ENCODE results near the gene WASL. TPM values are rescaled to one million over a fixed set of nuclear protein-coding genes. Genes with fewer than 3 reads are reported as not detected.

Gene WASL
- total RNA-seq, 1 experiment from 2014 or later: 34.4 TPM

DNA sequence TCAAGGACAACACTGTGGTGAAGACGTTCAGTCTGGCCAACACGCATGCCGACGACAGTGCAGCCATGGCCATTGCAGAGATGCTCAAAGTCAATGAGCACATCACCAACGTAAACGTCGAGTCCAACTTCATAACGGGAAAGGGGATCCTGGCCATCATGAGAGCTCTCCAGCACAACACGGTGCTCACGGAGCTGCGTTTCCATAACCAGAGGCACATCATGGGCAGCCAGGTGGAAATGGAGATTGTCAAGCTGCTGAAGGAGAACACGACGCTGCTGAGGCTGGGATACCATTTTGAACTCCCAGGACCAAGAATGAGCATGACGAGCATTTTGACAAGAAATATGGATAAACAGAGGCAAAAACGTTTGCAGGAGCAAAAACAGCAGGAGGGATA lies 86.5 kb downstream of the WASL start:
- H3K27ac Mint-ChIP-seq: no peak overlapping the region
- peaks cover 21% of the 10 kb centered on the region for H3K4me1 Mint-ChIP-seq
- ChIA-PET CTCF (interaction anchor here (0.8 to 1.5 kb wide), 5 partner anchors 18 to 87 kb away, joined by 3 to 5 read pairs (median 3); no protein-coding TSS in a partner anchor), POLR2A (no interaction called here)
- TF ChIP-seq EMX1 (CRISPR knock-in tag; IDR thresholded peaks at IDR 0.05) (no peak), ZNF121 (CRISPR knock-in tag; IDR thresholded peaks at IDR 0.05) (no peak), CTCF (IDR thresholded peaks at IDR 0.05) (no peak), FOXK1 (CRISPR knock-in tag; IDR thresholded peaks at IDR 0.05) (no peak), JAZF1 (CRISPR knock-in tag; IDR thresholded peaks at IDR 0.05) (no peak), ZNF671 (CRISPR knock-in tag; IDR thresholded peaks at IDR 0.05) (no peak), CDX4 (CRISPR knock-in tag; IDR thresholded peaks at IDR 0.05; ENCODE audit: borderline replicate concordance) (no peak), GTF2I (CRISPR knock-in tag; conservative IDR thresholded peaks at IDR 0.05) (no peak), TP53 (CRISPR knock-in tag; IDR thresholded peaks at IDR 0.05) (no peak), CBFB (CRISPR knock-in tag; IDR thresholded peaks at IDR 0.05; ENCODE audit: low read depth) (no peak), ZBTB21 (CRISPR knock-in tag; IDR thresholded peaks at IDR 0.05; ENCODE audit: borderline replicate concordance) (no peak), SP1 (CRISPR knock-in tag; conservative IDR thresholded peaks at IDR 0.05) (no peak), ZNF219 (CRISPR knock-in tag; IDR thresholded peaks at IDR 0.05; ENCODE audit: borderline replicate concordance) (no peak), NR2C2 (CRISPR knock-in tag; IDR thresholded peaks at IDR 0.05) (no peak), PRRX2 (CRISPR knock-in tag; IDR thresholded peaks at IDR 0.05) (no peak)
- TF ChIP-seq, protein P1, sequence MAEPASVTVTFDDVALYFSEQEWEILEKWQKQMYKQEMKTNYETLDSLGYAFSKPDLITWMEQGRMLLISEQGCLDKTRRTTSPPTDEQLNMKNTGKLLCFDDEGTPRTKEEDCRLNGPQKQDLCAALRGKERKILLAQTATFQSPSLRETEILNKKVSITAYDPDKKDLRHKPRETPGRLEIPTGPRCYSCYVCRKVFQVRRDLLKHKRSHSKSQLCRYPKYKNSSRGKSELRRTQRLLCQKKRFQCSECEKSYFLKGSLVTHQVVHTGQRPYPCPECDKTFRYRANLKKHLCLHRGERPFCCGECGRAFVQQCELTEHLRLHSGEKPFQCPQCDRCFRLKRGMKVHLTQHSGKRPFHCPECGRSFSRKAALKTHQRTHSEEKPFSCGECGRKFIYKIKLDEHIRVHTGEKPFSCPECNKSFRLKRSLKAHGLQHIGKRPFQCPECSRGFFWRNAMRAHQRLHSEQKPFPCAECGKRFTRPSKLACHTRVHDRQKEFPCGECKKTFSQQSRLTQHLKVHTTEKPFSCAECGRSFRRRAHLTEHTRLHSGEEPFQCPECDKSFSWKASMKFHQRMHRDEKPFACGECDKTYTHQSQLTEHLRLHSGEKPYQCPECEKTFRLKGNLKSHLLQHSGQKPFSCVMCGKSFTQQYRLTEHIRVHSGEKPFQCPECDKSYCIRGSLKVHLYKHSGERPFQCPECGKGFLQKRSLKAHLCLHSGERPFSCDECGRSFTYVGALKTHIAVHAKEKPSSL (CRISPR knock-in tag; conservative IDR thresholded peaks at IDR 0.05): no peak
- TF ChIP-seq, protein P2, sequence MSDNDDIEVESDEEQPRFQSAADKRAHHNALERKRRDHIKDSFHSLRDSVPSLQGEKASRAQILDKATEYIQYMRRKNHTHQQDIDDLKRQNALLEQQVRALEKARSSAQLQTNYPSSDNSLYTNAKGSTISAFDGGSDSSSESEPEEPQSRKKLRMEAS (CRISPR knock-in tag; IDR thresholded peaks at IDR 0.05): no peak
- H3K4me3 Mint-ChIP-seq: no peak overlapping the region
- no peaks in the 10 kb centered on the region; the same call in 1 of the 2 replicates for H3K27me3 Mint-ChIP-seq (ENCODE audit: low read depth)
- ATAC-seq (no peak), DNase-seq (ENCODE audit: low spot score) (no peak)
- no peaks in the 10 kb centered on the region for H3K36me3 Mint-ChIP-seq
- H3K9me3 Mint-ChIP-seq: peaks cover 8% of the 10 kb centered on the region; the same call in 1 of the 2 replicates

DNA sequence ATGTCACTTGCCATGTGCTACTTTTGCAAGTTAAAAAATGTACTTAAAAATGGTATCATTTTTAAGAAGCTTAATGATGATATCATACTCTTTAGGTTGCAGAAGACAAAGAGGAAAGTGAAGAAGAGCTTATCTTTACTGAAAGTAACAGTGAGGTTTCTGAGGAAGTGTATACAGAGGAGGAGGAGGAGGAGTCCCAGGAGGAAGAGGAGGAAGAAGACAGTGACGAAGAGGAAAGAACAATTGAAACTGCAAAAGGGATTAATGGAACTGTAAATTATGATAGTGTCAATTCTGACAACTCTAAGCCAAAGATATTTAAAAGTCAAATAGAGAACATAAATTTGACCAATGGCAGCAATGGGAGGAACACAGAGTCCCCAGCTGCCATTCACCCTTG lies 87.0 kb downstream of the WASL start:
- ChIA-PET CTCF (interaction anchor here (1.3 to 1.8 kb wide), 3 partner anchors 21 to 38 kb away, joined by 3 to 6 read pairs (median 4); no protein-coding TSS in a partner anchor), POLR2A (no interaction called here)
- Mint-ChIP-seq H3K9me3 (peaks cover 8% of the 10 kb centered on the region; the same call in 1 of the 2 replicates), H3K4me3 (no peak overlapping the region), H3K36me3 (no peaks in the 10 kb centered on the region), H3K4me1 (peaks cover 22% of the 10 kb centered on the region), H3K27ac (no peak overlapping the region), H3K27me3 (ENCODE audit: low read depth) (no peaks in the 10 kb centered on the region; the same call in 1 of the 2 replicates)
- ATAC-seq (no peak), DNase-seq (ENCODE audit: low spot score) (no peak)
- TF ChIP-seq GABPB1 (CRISPR knock-in tag; IDR thresholded peaks at IDR 0.05) (no peak), EMX1 (CRISPR knock-in tag; IDR thresholded peaks at IDR 0.05) (no peak), IRF2 (CRISPR knock-in tag; IDR thresholded peaks at IDR 0.05; ENCODE audit: borderline replicate concordance, low read depth) (no peak)
- TF ChIP-seq, protein P3, sequence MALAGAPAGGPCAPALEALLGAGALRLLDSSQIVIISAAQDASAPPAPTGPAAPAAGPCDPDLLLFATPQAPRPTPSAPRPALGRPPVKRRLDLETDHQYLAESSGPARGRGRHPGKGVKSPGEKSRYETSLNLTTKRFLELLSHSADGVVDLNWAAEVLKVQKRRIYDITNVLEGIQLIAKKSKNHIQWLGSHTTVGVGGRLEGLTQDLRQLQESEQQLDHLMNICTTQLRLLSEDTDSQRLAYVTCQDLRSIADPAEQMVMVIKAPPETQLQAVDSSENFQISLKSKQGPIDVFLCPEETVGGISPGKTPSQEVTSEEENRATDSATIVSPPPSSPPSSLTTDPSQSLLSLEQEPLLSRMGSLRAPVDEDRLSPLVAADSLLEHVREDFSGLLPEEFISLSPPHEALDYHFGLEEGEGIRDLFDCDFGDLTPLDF (CRISPR knock-in tag; IDR thresholded peaks at IDR 0.05): no peak
